T-helper 1 cell treated with Interleukin-12 subunit alpha and Interleukin-12 subunit beta and Interleukin-4 antibody, amounts not matched to agents 30 μg/mL and 1 μg/mL, for 36 hours (primary cell): ENCODE results near the gene CCL1.

Experiments used
- H3K27ac Mint-ChIP-seq: one replicate; pipeline ENCODE4 v1.8.0; 2021; ENCODE audit warnings: mild to moderate bottlenecking, mixed read lengths
- H3K27me3 Mint-ChIP-seq: one replicate; pipeline ENCODE4 v1.8.0; 2021; ENCODE audit warnings: low read depth, mixed read lengths
- H3K36me3 Mint-ChIP-seq: one replicate; pipeline ENCODE4 v1.8.0; 2021; ENCODE audit warnings: low read depth, mixed read lengths
- H3K4me1 Mint-ChIP-seq: one replicate; pipeline ENCODE4 v1.8.0; 2021; ENCODE audit warnings: low read depth, mixed read lengths
- H3K4me3 Mint-ChIP-seq: one replicate; pipeline ENCODE4 v1.8.0; 2021; ENCODE audit warnings: mild to moderate bottlenecking, moderate library complexity, mixed read lengths
- H3K9me3 Mint-ChIP-seq: one replicate; pipeline ENCODE4 v1.8.0; 2021; ENCODE audit warnings: mixed read lengths

The CCL1 gene

GRCh38 chr17:34363183-34363661 lies at the start of gene CCL1:
Gene CCL1 (minus strand): TSS chr17:34363233. CDS start chr17:34363161, 72 bp downstream.
- Mint-ChIP-seq H3K36me3 (no peaks in the 10 kb centered on the region), H3K4me1 (peaks cover 40% of the 10 kb centered on the region), H3K27me3 (peaks cover 20% of the 10 kb centered on the region), H3K27ac (peak within 1 kb of the TSS; percentile 42), H3K4me3 (peak within 1 kb of the TSS; percentile 24), H3K9me3 (no peaks in the 10 kb centered on the region)

- H3K27ac Mint-ChIP-seq, result no peak overlapping the region
- no peaks in the 10 kb centered on the region for H3K9me3 Mint-ChIP-seq
- H3K4me1 Mint-ChIP-seq, result peaks cover 8% of the 10 kb centered on the region
- H3K27me3 Mint-ChIP-seq, result peaks cover 53% of the 10 kb centered on the region
- H3K4me3 Mint-ChIP-seq, result no peak overlapping the region
- no peaks in the 10 kb centered on the region for H3K36me3 Mint-ChIP-seq
These were observed 49.5 kb upstream of the CCL1 start for GRCh38 chr17:34412534-34412933.

- no peaks in the 10 kb centered on the region for H3K36me3 Mint-ChIP-seq
- H3K4me1 Mint-ChIP-seq, result peaks cover 8% of the 10 kb centered on the region
- H3K9me3 Mint-ChIP-seq, result no peaks in the 10 kb centered on the region
- no peak overlapping the region for H3K4me3 Mint-ChIP-seq
- H3K27ac Mint-ChIP-seq, result no peak overlapping the region
- peaks cover 50% of the 10 kb centered on the region for H3K27me3 Mint-ChIP-seq
These were observed 48.8 kb upstream of the CCL1 start for GRCh38 chr17:34411646-34412421.

GRCh38 chr17:34409352-34409751 lies 46.3 kb upstream of the CCL1 start:
- H3K27ac Mint-ChIP-seq, result no peak overlapping the region
- peaks cover 8% of the 10 kb centered on the region for H3K4me1 Mint-ChIP-seq
- H3K27me3 Mint-ChIP-seq, result peaks cover 44% of the 10 kb centered on the region
- no peaks in the 10 kb centered on the region for H3K9me3 Mint-ChIP-seq
- no peaks in the 10 kb centered on the region for H3K36me3 Mint-ChIP-seq
- no peak overlapping the region for H3K4me3 Mint-ChIP-seq

- peaks cover 3% of the 10 kb centered on the region for H3K4me1 Mint-ChIP-seq
- no peak overlapping the region for H3K4me3 Mint-ChIP-seq
- H3K36me3 Mint-ChIP-seq, result no peaks in the 10 kb centered on the region
- no peak overlapping the region for H3K27ac Mint-ChIP-seq
- H3K27me3 Mint-ChIP-seq, result peaks cover 38% of the 10 kb centered on the region
- H3K9me3 Mint-ChIP-seq, result no peaks in the 10 kb centered on the region
These were observed 45.4 kb upstream of the CCL1 start for GRCh38 chr17:34408439-34408838.

GRCh38 chr17:34406226-34406625 lies 43.2 kb upstream of the CCL1 start:
- Mint-ChIP-seq H3K4me3 (no peak overlapping the region), H3K36me3 (no peaks in the 10 kb centered on the region), H3K27me3 (peaks cover 27% of the 10 kb centered on the region), H3K27ac (no peak overlapping the region), H3K9me3 (no peaks in the 10 kb centered on the region), H3K4me1 (no peaks in the 10 kb centered on the region)

GRCh38 chr17:34403006-34403405 lies 40.0 kb upstream of the CCL1 start:
- Mint-ChIP-seq H3K4me3 (no peak overlapping the region), H3K4me1 (peaks cover 17% of the 10 kb centered on the region), H3K27me3 (peaks cover 13% of the 10 kb centered on the region), H3K36me3 (no peaks in the 10 kb centered on the region), H3K27ac (no peak overlapping the region), H3K9me3 (no peaks in the 10 kb centered on the region)

GRCh38 chr17:34401165-34401564 lies 38.1 kb upstream of the CCL1 start:
- H3K27me3 Mint-ChIP-seq, result peaks cover 26% of the 10 kb centered on the region
- peaks cover 24% of the 10 kb centered on the region for H3K4me1 Mint-ChIP-seq
- no peaks in the 10 kb centered on the region for H3K36me3 Mint-ChIP-seq
- no peak overlapping the region for H3K27ac Mint-ChIP-seq
- H3K9me3 Mint-ChIP-seq, result no peaks in the 10 kb centered on the region
- H3K4me3 Mint-ChIP-seq, result no peak overlapping the region

- Mint-ChIP-seq H3K36me3 (no peaks in the 10 kb centered on the region), H3K4me1 (peaks cover 24% of the 10 kb centered on the region), H3K4me3 (no peak overlapping the region), H3K27ac (no peak overlapping the region), H3K9me3 (no peaks in the 10 kb centered on the region), H3K27me3 (peaks cover 33% of the 10 kb centered on the region)
These were observed 37.4 kb upstream of the CCL1 start for GRCh38 chr17:34400301-34400931.

- peaks cover 40% of the 10 kb centered on the region for H3K27me3 Mint-ChIP-seq
These were observed 36.7 kb upstream of the CCL1 start for GRCh38 chr17:34399725-34400124.

GRCh38 chr17:34398990-34399389 lies 36.0 kb upstream of the CCL1 start:
- H3K4me3 Mint-ChIP-seq, result no peak overlapping the region
- peaks cover 24% of the 10 kb centered on the region for H3K4me1 Mint-ChIP-seq
- H3K36me3 Mint-ChIP-seq, result peaks cover 1% of the 10 kb centered on the region
- H3K27me3 Mint-ChIP-seq, result peaks cover 47% of the 10 kb centered on the region
- H3K9me3 Mint-ChIP-seq, result no peaks in the 10 kb centered on the region
- peak overlapping the region; percentile 39 for H3K27ac Mint-ChIP-seq

More at GRCh38 chr17:34399725-34400124, 36.7 kb upstream of the CCL1 start:
- Mint-ChIP-seq H3K4me1 (peaks cover 24% of the 10 kb centered on the region), H3K4me3 (no peak overlapping the region), H3K36me3 (peaks cover 1% of the 10 kb centered on the region), H3K27ac (no peak overlapping the region), H3K9me3 (no peaks in the 10 kb centered on the region)

- H3K27me3 Mint-ChIP-seq, result peaks cover 53% of the 10 kb centered on the region
- no peak overlapping the region for H3K4me3 Mint-ChIP-seq
- H3K27ac Mint-ChIP-seq, result no peak overlapping the region
- H3K4me1 Mint-ChIP-seq, result peaks cover 24% of the 10 kb centered on the region
- peaks cover 1% of the 10 kb centered on the region for H3K36me3 Mint-ChIP-seq
- no peaks in the 10 kb centered on the region for H3K9me3 Mint-ChIP-seq
These were observed 34.2 kb upstream of the CCL1 start for GRCh38 chr17:34397265-34397664.

GRCh38 chr17:34393401-34393800 lies 30.4 kb upstream of the CCL1 start:
- Mint-ChIP-seq H3K27ac (no peak overlapping the region), H3K36me3 (peaks cover 1% of the 10 kb centered on the region), H3K27me3 (peaks cover 60% of the 10 kb centered on the region), H3K4me1 (peaks cover 33% of the 10 kb centered on the region), H3K9me3 (no peaks in the 10 kb centered on the region), H3K4me3 (no peak overlapping the region)

GRCh38 chr17:34391241-34391640 lies 28.2 kb upstream of the CCL1 start:
- Mint-ChIP-seq H3K4me3 (no peak overlapping the region), H3K27me3 (peaks cover 54% of the 10 kb centered on the region), H3K27ac (no peak overlapping the region), H3K36me3 (peaks cover 3% of the 10 kb centered on the region), H3K9me3 (no peaks in the 10 kb centered on the region), H3K4me1 (peaks cover 37% of the 10 kb centered on the region)

- H3K27ac Mint-ChIP-seq, result peak overlapping the region; percentile 39
- H3K36me3 Mint-ChIP-seq, result peaks cover 3% of the 10 kb centered on the region
- H3K4me3 Mint-ChIP-seq, result no peak overlapping the region
- peaks cover 41% of the 10 kb centered on the region for H3K4me1 Mint-ChIP-seq
- peaks cover 54% of the 10 kb centered on the region for H3K27me3 Mint-ChIP-seq
- no peaks in the 10 kb centered on the region for H3K9me3 Mint-ChIP-seq
These were observed 27.6 kb upstream of the CCL1 start for GRCh38 chr17:34390649-34391048.
